BLaER1 treated with 17β-estradiol and CSF1 and Interleukin-3, amounts not matched to agents 10 nM and 100 nM (cell line): Measurements from ENCODE around the gene DENND5B.

Experiments
- H3K27ac ChIP-seq, 11 experiments: shearing (Covaris generic); formaldehyde crosslinking; 2 replicates each; pipeline ENCODE4 v1.8.1; 2022
- H3K27me3 ChIP-seq, 11 experiments: shearing (Covaris generic); formaldehyde crosslinking; 2 replicates each; pipeline ENCODE4 v1.8.1; 2022
- H3K36me3 ChIP-seq, 11 experiments: shearing (Covaris generic); formaldehyde crosslinking; 2 replicates each; pipeline ENCODE4 v1.8.1; 2022
- H3K4me1 ChIP-seq, 10 experiments: shearing (Covaris generic); formaldehyde crosslinking; 2 replicates each; pipeline ENCODE4 v1.8.1; 2022
- H3K4me2 ChIP-seq, 11 experiments: shearing (Covaris generic); formaldehyde crosslinking; 2 replicates each; pipeline ENCODE4 v1.8.1; 2022
- H3K4me3 ChIP-seq, 10 experiments: shearing (Covaris generic); formaldehyde crosslinking; 2 replicates each; pipeline ENCODE4 v1.8.1; 2022
- H3K9ac ChIP-seq, 11 experiments: shearing (Covaris generic); formaldehyde crosslinking; 2 replicates each; pipeline ENCODE4 v1.8.1; 2022
- H3K9me3 ChIP-seq, 11 experiments: shearing (Covaris generic); formaldehyde crosslinking; replicated peaks in 1 of 11; 2 replicates each; pipeline ENCODE4 v1.8.1; 2022
- H4K20me1 ChIP-seq, 11 experiments: shearing (Covaris generic); formaldehyde crosslinking; 2 replicates each; pipeline ENCODE4 v1.8.1; 2022
- Cebpa-rat ChIP-seq, 11 experiments: shearing (Covaris generic); IDR thresholded peaks; 2 replicates each; pipeline ENCODE4 v1.8.1; 2022

The DENND5B gene

GRCh38 chr12:31465002-31465401 is 125.9 kb downstream of the DENND5B start:
- H3K27ac ChIP-seq: no peak overlapping the region
- H3K27me3 ChIP-seq: no peaks in the 10 kb centered on the region
- 0 out of 22 replicates have a peak, but pooled peaks cover 0 to 5% (median 0%) of the 10 kb centered on the region in 11 experiments for H3K36me3 ChIP-seq
- TF ChIP-seq Cebpa-rat (IDR thresholded peaks at IDR 0.05): no peak
- no peaks in the 10 kb centered on the region for H3K4me1 ChIP-seq
- no peak overlapping the region for H3K9ac ChIP-seq
- H3K9me3 ChIP-seq: peaks cover 0 to 10% (median 0%) of the 10 kb centered on the region in 11 experiments; a peak in 1 of 22 replicates
- H3K4me2 ChIP-seq: no peak overlapping the region
- H4K20me1 ChIP-seq: no peaks in the 10 kb centered on the region
- H3K4me3 ChIP-seq: no peak overlapping the region

- H3K4me1 ChIP-seq: no peaks in the 10 kb centered on the region
- no peaks in the 10 kb centered on the region for H4K20me1 ChIP-seq
- H3K4me3 ChIP-seq: no peak overlapping the region
- H3K9me3 ChIP-seq: no peaks in the 10 kb centered on the region
- H3K27ac ChIP-seq: no peak overlapping the region
- H3K9ac ChIP-seq: no peak overlapping the region
- no peaks in the 10 kb centered on the region for H3K27me3 ChIP-seq
- 0 out of 22 replicates have a peak, but pooled peaks cover 0 to 6% (median 0%) of the 10 kb centered on the region in 11 experiments for H3K36me3 ChIP-seq
- no peak for TF ChIP-seq Cebpa-rat (IDR thresholded peaks at IDR 0.05)
- no peak overlapping the region for H3K4me2 ChIP-seq
Observed at GRCh38 chr12:31460024-31460423, 130.9 kb downstream of the DENND5B start.

DNA sequence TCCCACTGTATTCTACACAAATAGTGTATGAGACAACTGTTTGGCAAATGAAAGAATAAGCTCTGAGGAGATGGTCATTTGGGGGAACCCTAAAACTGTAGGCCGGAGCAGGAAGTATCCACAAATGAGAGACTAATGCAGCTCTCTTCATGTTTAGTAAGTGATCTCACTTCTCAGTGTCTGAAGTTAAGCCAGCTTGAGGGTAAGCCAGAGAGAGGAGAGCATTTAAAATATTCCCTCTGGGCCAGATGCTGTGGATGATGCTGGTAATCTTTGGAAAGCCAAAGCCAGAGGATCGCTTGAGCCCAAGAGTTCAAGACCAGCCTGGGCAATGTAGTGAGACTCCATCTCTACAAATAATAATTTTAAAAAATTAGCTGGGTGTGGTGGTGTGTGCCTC is 134.4 kb downstream of the DENND5B start:
- Histone ChIP-seq H3K9ac (no peak overlapping the region), H3K27me3 (no peaks in the 10 kb centered on the region), H3K4me2 (no peak overlapping the region), H3K4me3 (no peak overlapping the region), H3K27ac (no peak overlapping the region), H3K36me3 (peaks cover 0 to 15% (median 3%) of the 10 kb centered on the region in 11 experiments; a peak in 8 of 22 replicates), H4K20me1 (no peaks in the 10 kb centered on the region), H3K4me1 (no peaks in the 10 kb centered on the region), H3K9me3 (no peaks in the 10 kb centered on the region)
- TF ChIP-seq Cebpa-rat (IDR thresholded peaks at IDR 0.05): no peak

DNA sequence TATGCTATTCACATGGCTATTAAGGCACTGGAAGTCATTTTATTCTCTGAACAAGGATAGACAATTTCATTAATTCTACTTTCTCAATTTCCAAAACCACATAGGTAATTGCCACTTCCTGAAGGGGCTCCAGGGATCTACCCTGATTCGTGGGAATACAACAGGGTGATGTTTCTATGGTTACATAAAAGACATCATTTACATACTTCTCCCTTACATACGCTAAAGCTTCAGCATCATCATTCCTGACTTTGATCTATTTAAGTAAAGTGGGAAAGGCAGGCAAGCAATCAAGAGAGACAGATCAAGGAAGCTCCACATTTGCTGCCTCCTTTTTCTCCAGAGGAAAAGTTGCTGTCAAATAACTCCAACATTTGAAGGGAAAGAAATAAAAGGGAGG is 146.2 kb downstream of the DENND5B start:
- Histone ChIP-seq H3K9me3 (peaks cover 0 to 3% (median 0%) of the 10 kb centered on the region in 11 experiments; a peak in 2 of 22 replicates), H3K27me3 (no peaks in the 10 kb centered on the region), H3K4me2 (no peak overlapping the region), H3K4me1 (no peaks in the 10 kb centered on the region), H3K9ac (no peak overlapping the region), H3K4me3 (no peak overlapping the region), H3K36me3 (peaks cover 0 to 8% (median 0%) of the 10 kb centered on the region in 11 experiments; a peak in 2 of 22 replicates), H4K20me1 (no peaks in the 10 kb centered on the region), H3K27ac (no peak overlapping the region)
- TF ChIP-seq Cebpa-rat (IDR thresholded peaks at IDR 0.05): no peak

- Histone ChIP-seq H4K20me1 (no peaks in the 10 kb centered on the region), H3K9ac (no peak overlapping the region), H3K9me3 (peaks cover 0 to 3% (median 0%) of the 10 kb centered on the region in 11 experiments; a peak in 2 of 22 replicates), H3K4me1 (no peaks in the 10 kb centered on the region), H3K4me2 (no peak overlapping the region), H3K36me3 (peaks cover 0 to 2% (median 0%) of the 10 kb centered on the region in 11 experiments; a peak in 1 of 22 replicates), H3K27ac (no peak overlapping the region), H3K27me3 (no peaks in the 10 kb centered on the region), H3K4me3 (no peak overlapping the region)
- no peak for TF ChIP-seq Cebpa-rat (IDR thresholded peaks at IDR 0.05)
Observed at GRCh38 chr12:31440586-31440985, 150.3 kb downstream of the DENND5B start.

DNA sequence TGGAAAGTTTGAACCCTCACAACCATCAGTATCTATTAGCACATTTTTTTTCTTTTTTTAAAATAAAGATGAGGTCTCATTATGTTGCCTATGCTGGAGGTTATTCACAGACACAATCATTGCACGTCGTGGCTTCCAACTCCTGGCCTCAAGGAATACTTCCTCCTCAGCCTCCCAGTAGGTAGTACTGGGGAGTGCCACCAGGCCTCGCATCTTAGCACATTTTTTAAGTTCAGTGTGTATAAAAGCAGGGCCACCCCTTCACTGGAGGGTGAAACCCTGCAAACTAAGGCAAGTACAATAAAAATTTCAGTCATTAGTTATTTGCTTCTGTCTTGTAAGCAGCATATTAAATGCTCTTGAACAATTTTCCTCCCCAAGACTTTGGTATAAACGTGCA is 150.8 kb downstream of the DENND5B start:
- no peak overlapping the region for H3K27ac ChIP-seq
- no peaks in the 10 kb centered on the region; a peak in 1 of 22 replicates for H3K36me3 ChIP-seq
- H3K9ac ChIP-seq: no peak overlapping the region
- H3K27me3 ChIP-seq: no peaks in the 10 kb centered on the region
- peaks cover 0 to 3% (median 0%) of the 10 kb centered on the region in 11 experiments; a peak in 2 of 22 replicates for H3K9me3 ChIP-seq
- no peak overlapping the region for H3K4me2 ChIP-seq
- H3K4me1 ChIP-seq: no peaks in the 10 kb centered on the region
- H3K4me3 ChIP-seq: no peak overlapping the region
- no peaks in the 10 kb centered on the region for H4K20me1 ChIP-seq
- no peak for TF ChIP-seq Cebpa-rat (IDR thresholded peaks at IDR 0.05)

- no peak overlapping the region for H3K4me2 ChIP-seq
- H3K4me1 ChIP-seq: no peaks in the 10 kb centered on the region
- no peaks in the 10 kb centered on the region for H3K9me3 ChIP-seq
- no peak for TF ChIP-seq Cebpa-rat (IDR thresholded peaks at IDR 0.05)
- no peaks in the 10 kb centered on the region for H3K27me3 ChIP-seq
- H3K27ac ChIP-seq: no peak overlapping the region
- H4K20me1 ChIP-seq: no peaks in the 10 kb centered on the region
- no peak overlapping the region for H3K4me3 ChIP-seq
- H3K9ac ChIP-seq: no peak overlapping the region
- H3K36me3 ChIP-seq: no peaks in the 10 kb centered on the region
Observed at GRCh38 chr12:31431721-31432240, 159.2 kb downstream of the DENND5B start.

DNA sequence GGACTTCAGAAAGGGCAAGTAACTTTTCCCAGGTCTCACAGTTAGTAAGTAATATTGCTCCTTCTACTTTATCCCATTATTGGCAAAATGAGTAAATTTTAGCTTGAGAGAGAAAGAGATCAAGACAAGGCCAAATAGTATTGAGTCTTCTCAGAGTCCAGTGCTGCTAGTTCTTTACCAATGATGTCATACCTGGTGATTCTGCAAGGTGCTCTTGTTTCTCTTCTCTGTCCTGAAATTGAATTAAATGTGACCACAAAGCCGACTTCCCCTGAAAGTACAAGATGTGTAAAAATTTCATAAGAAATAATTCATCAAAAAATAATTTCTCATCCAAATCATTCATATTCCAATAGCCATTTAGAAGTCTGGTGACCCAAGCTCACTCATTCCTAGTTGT is 167.5 kb downstream of the DENND5B start:
- Histone ChIP-seq H3K27ac (no peak overlapping the region), H3K4me1 (no peaks in the 10 kb centered on the region), H3K4me3 (no peak overlapping the region), H3K9me3 (no peaks in the 10 kb centered on the region), H3K4me2 (no peak overlapping the region), H3K9ac (no peak overlapping the region), H3K27me3 (no peaks in the 10 kb centered on the region), H3K36me3 (peaks cover 0 to 10% (median 0%) of the 10 kb centered on the region in 11 experiments; a peak in 2 of 22 replicates), H4K20me1 (no peaks in the 10 kb centered on the region)
- TF ChIP-seq Cebpa-rat (IDR thresholded peaks at IDR 0.05): no peak

DNA sequence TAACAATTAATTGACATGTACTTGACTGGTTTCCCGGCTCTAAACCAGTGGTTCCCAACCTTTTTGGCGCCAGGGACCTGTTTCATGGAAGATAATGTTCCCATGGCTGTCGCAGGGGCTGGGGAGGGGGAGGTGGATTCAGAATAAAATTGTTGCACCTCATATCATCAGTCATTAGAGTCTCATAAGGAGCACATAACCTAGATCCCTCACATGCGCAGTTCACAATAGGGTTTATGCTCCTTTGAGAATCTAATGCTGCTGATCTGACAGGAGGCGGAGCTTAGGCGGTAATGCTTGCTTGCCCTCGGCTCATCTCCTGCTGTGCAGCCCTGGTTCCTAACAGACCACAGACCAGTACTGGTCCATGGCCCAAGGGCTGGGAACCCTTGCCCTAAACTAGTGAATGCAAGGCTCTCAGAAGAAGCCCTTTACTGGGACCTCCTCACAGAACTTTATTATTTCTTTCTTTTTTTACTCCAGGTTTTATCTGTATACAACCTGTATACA is 178.6 kb downstream of the DENND5B start:
- Histone ChIP-seq H3K4me3 (no peak overlapping the region), H3K4me1 (no peaks in the 10 kb centered on the region), H4K20me1 (no peaks in the 10 kb centered on the region), H3K27me3 (no peaks in the 10 kb centered on the region), H3K36me3 (peaks cover 0 to 11% (median 0%) of the 10 kb centered on the region in 11 experiments; a peak in 2 of 22 replicates), H3K9ac (no peak overlapping the region), H3K4me2 (no peak overlapping the region), H3K27ac (no peak overlapping the region), H3K9me3 (no peaks in the 10 kb centered on the region)
- TF ChIP-seq Cebpa-rat (IDR thresholded peaks at IDR 0.05): no peak

- Histone ChIP-seq H3K4me2 (no peak overlapping the region), H3K27ac (no peak overlapping the region), H4K20me1 (no peaks in the 10 kb centered on the region), H3K4me3 (no peak overlapping the region), H3K36me3 (peaks cover 0 to 11% (median 0%) of the 10 kb centered on the region in 11 experiments; a peak in 1 of 22 replicates), H3K27me3 (no peaks in the 10 kb centered on the region), H3K4me1 (peaks cover 11 to 16% (median 13%) of the 10 kb centered on the region in 10 experiments; a peak in 19 of 20 replicates), H3K9ac (no peak overlapping the region), H3K9me3 (no peaks in the 10 kb centered on the region)
- TF ChIP-seq Cebpa-rat (IDR thresholded peaks at IDR 0.05): no peak
Observed at GRCh38 chr12:31408763-31409162, 182.2 kb downstream of the DENND5B start.
